Glutamatergic neuron (in vitro differentiated cells): ENCODE results near the gene CCR7. TPM values are rescaled to one million over a fixed set of nuclear protein-coding genes. Genes with fewer than 3 reads are reported as not detected.

ENCODE experiments used
- DNase-seq: peaks from one replicate; pipeline ENCODE4 v3.0.0; 2022
- H3K27ac Mint-ChIP-seq: one replicate; pipeline ENCODE4 v1.8.0; 2020; ENCODE audit warnings: mild to moderate bottlenecking, mixed read lengths, inconsistent platforms; ENCODE audit not compliant: unreplicated experiment
- H3K27me3 Mint-ChIP-seq: one replicate; pipeline ENCODE4 v1.8.0; 2020; ENCODE audit warnings: mild to moderate bottlenecking, moderate library complexity, mixed read lengths, inconsistent platforms; ENCODE audit not compliant: unreplicated experiment
- H3K36me3 Mint-ChIP-seq: one replicate; pipeline ENCODE4 v1.8.0; 2020; ENCODE audit warnings: mild to moderate bottlenecking, mixed read lengths, inconsistent platforms; ENCODE audit not compliant: unreplicated experiment
- H3K4me1 Mint-ChIP-seq: one replicate; pipeline ENCODE4 v1.8.0; 2020; ENCODE audit warnings: mild to moderate bottlenecking, low read depth, mixed read lengths, inconsistent platforms; ENCODE audit not compliant: unreplicated experiment
- H3K4me3 Mint-ChIP-seq: one replicate; pipeline ENCODE4 v1.8.0; 2020; ENCODE audit warnings: mild to moderate bottlenecking, mixed read lengths, inconsistent platforms; ENCODE audit not compliant: unreplicated experiment
- H3K9me3 Mint-ChIP-seq: one replicate; pipeline ENCODE4 v1.8.0; 2020; ENCODE audit warnings: mild to moderate bottlenecking, moderate library complexity, mixed read lengths, inconsistent platforms; ENCODE audit not compliant: unreplicated experiment
- total RNA-seq: library from RNA; stranded (reverse); fragmentation: NEBNext Ultra II Directional; extraction: Animal tissue kit (Norgen Biotek cat#: 25700); gene quantifications from one replicate; pipeline ENCODE4 v1.2.1, GENCODE V29; 2021; ENCODE audit not compliant: unreplicated experiment
- TF ChIP-seq, protein P1 (sequence below): fragments of 200-600 bp; sonication (generic); IDR thresholded peaks from one replicate; pipeline ENCODE4 v1.5.0; 2021; ENCODE audit not compliant: partially characterized antibody, unreplicated experiment

The CCR7 gene
- total RNA-seq, 1 donor from 2014 or later = not detected

DNA sequence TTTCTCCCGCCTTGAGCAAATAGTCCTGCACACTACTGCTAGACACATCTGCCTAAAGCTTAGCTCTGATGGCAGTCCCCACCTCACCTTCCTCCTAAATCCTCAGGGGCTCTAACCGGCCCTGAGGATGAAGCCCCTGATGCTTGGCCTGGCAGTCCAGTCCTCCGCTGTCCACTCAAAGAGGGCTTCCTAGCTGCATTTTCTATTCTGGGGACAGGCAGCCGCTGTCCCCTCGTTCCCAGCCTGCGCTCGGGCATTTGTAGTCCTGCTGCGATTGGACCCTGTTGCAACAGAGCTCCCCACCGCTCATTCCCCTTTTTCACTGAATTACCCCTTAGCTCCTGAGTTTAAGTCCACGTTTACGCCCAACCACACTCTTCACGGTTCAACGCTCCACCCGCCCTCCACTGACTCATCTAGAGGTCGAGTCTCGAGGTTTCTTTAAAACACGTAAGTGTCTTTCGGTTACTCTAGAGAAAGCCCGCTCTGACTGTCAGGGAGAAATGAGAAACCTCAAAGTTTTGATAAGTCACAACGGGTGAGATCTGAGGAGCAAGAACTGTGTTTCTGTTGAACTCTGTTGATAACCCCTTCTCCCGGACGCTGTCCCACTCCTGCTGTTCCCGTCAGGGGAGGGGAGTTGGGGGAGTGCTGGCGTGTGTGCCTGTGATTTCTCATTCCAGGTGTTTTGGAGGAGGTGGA is 4.5 kb downstream of the CCR7 start:
- H3K4me1 Mint-ChIP-seq = peaks cover 31% of the 10 kb centered on the region
- TF ChIP-seq, protein P1, sequence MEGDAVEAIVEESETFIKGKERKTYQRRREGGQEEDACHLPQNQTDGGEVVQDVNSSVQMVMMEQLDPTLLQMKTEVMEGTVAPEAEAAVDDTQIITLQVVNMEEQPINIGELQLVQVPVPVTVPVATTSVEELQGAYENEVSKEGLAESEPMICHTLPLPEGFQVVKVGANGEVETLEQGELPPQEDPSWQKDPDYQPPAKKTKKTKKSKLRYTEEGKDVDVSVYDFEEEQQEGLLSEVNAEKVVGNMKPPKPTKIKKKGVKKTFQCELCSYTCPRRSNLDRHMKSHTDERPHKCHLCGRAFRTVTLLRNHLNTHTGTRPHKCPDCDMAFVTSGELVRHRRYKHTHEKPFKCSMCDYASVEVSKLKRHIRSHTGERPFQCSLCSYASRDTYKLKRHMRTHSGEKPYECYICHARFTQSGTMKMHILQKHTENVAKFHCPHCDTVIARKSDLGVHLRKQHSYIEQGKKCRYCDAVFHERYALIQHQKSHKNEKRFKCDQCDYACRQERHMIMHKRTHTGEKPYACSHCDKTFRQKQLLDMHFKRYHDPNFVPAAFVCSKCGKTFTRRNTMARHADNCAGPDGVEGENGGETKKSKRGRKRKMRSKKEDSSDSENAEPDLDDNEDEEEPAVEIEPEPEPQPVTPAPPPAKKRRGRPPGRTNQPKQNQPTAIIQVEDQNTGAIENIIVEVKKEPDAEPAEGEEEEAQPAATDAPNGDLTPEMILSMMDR = no peak
- H3K27me3 Mint-ChIP-seq = peaks cover 4% of the 10 kb centered on the region
- DNase-seq = no peak
- no peak overlapping the region for H3K4me3 Mint-ChIP-seq
- no peaks in the 10 kb centered on the region for H3K36me3 Mint-ChIP-seq
- peaks cover 9% of the 10 kb centered on the region for H3K9me3 Mint-ChIP-seq
- no peak overlapping the region for H3K27ac Mint-ChIP-seq

DNA sequence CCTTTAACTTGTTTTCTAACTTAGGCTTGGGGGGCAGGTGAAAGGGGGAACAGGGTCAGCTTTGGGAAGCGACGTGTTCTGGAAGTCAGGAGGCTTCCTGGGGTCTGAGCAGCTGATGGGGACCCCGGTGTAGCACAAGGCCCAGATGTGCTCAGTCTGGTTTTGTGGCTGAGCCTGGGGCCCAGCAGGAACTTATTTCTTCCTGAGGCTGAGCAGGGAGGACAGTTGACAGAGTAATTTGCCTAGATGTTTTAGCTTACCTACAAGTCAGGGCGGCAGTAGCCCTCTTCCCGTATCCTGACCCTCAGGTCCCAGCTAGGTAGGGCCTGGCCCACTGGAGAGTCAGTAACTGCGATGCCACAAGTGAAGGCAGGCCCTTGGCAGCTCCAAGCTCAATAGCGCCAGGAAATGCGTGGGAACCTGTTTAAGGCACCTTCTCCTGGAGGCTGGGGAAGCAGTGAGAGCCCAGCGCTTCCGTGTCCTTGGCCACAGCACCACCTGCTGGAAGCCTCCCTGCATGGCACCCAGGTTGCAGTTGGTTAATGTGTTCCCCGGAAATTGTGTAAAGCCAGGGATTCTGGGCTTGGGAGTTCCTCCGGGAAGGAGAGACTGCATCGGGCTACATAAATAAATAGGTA is 5.2 kb downstream of the CCR7 start:
- H3K27me3 Mint-ChIP-seq = peaks cover 4% of the 10 kb centered on the region
- H3K9me3 Mint-ChIP-seq = peaks cover 9% of the 10 kb centered on the region
- peak overlapping the region; percentile 44 for H3K27ac Mint-ChIP-seq
- peak; percentile 94 for DNase-seq
- peaks cover 31% of the 10 kb centered on the region for H3K4me1 Mint-ChIP-seq
- no peak overlapping the region for H3K4me3 Mint-ChIP-seq
- H3K36me3 Mint-ChIP-seq = no peaks in the 10 kb centered on the region
- TF ChIP-seq, protein P1 = peak; percentile 89

DNA sequence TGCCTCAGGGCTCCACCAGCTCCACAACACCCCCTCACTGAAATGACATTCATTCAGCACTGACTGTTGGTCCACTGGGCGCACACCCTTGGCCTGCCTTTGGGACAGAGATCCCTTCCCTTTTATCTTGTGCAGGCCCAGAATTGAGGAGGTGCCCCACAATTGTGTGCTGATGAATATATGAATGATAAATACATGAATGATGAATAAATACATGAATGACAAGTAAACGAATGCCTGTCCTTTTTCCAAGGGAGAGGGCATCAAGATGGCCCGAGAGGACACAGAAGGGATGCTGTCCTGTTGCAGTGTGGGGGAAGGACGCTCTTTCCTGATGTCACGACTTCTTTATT is 5.7 kb downstream of the CCR7 start:
- no peak overlapping the region for H3K4me3 Mint-ChIP-seq
- H3K9me3 Mint-ChIP-seq = peaks cover 12% of the 10 kb centered on the region
- H3K36me3 Mint-ChIP-seq = no peaks in the 10 kb centered on the region
- H3K4me1 Mint-ChIP-seq = peaks cover 31% of the 10 kb centered on the region
- TF ChIP-seq, protein P1 = no peak
- no peak for DNase-seq
- peaks cover 4% of the 10 kb centered on the region for H3K27me3 Mint-ChIP-seq
- H3K27ac Mint-ChIP-seq = peak overlapping the region; percentile 44

DNA sequence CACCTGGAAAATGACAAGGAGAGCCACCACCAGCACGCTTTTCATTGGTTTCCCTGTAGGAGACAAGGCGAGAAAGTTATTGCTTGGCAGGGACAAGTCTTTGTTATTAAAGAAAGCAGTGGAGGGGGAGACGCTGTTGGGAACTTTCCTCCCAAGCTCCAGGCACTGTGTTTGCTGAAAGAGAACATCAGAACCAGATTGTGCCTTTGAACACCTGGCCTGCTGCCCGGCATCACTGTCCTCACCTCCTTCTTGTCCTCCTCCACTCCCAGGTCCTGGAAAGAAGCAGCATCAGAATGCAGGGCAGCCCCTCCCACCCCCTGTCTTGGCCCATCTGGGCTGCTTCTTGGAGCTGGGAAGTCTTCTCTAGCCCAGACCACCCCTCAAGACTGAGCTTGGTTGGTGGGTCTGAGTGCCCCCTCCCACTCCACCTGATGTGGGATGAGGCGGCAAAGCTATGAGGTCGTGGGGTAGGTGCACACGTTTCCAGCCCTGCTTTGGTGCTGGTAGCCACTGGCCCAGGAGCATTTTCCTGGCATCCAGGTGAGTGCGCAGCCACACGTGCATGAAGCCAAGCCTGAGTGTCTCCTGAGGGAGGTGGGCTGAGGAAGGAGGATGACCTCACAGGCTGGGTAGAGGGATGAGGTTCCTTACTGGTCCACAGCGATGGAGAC is 6.2 kb downstream of the CCR7 start:
- peaks cover 4% of the 10 kb centered on the region for H3K27me3 Mint-ChIP-seq
- H3K4me1 Mint-ChIP-seq = peaks cover 31% of the 10 kb centered on the region
- peak overlapping the region; percentile 74 for H3K4me3 Mint-ChIP-seq
- H3K36me3 Mint-ChIP-seq = no peaks in the 10 kb centered on the region
- H3K9me3 Mint-ChIP-seq = peaks cover 11% of the 10 kb centered on the region
- peak overlapping the region; percentile 78 for H3K27ac Mint-ChIP-seq
- DNase-seq = no peak
- TF ChIP-seq, protein P1 = no peak
